Muscle of back (tissue), 13 donors: ENCODE results near the gene HEXA. TPM values are rescaled to one million over a fixed set of nuclear protein-coding genes. Genes with fewer than 3 reads are reported as not detected.
"Not testable (repeated sequence)": the region's sequence is repeated elsewhere in the genome, so short reads cannot be mapped to it uniquely, and the experiment has no call there.

Experiments used
- DNase-seq, 3 donors: peaks; one replicate each; pipeline versions ENCODE4 v3.0.0 to v3.0.0-alpha.2; 2013
- long read RNA-seq, 9 donors: transcript quantifications; one replicate each; lab custom pipeline, GENCODE V29; 2026
- polyA plus RNA-seq, 10 donors: library from polyadenylated mRNA; unstranded; fragments of 120-200 nt; gene quantifications; one replicate each; pipeline ENCODE4 v1.2.1, GENCODE V29; 2013; ENCODE audit not compliant: insufficient read length in 10 of 10

The HEXA gene
- 10 to 100 TPM; 46.4 to 60.3 (median 49.9) TPM for polyA plus RNA-seq
- long read RNA-seq, donor 1, full-length matches to known transcripts, result 6 of 6 reads
- long read RNA-seq, donor 1, partial matches to known transcripts, result 0 of 6 reads
- long read RNA-seq, donor 1, other reads (novel, unspliced or antisense), result 0 of 6 reads
- long read RNA-seq, donor 2, full-length matches to known transcripts, result 4 of 4 reads
- long read RNA-seq, donor 2, partial matches to known transcripts, result 0 of 4 reads
- long read RNA-seq, donor 2, other reads (novel, unspliced or antisense), result 0 of 4 reads
- long read RNA-seq, donor 3, result 0 reads
- long read RNA-seq, donor 4, full-length matches to known transcripts, result 8 of 8 reads
- long read RNA-seq, donor 4, partial matches to known transcripts, result 0 of 8 reads
- long read RNA-seq, donor 4, other reads (novel, unspliced or antisense), result 0 of 8 reads
- long read RNA-seq, donor 5, full-length matches to known transcripts, result 11 of 11 reads
- long read RNA-seq, donor 5, partial matches to known transcripts, result 0 of 11 reads
- long read RNA-seq, donor 5, other reads (novel, unspliced or antisense), result 0 of 11 reads
- long read RNA-seq, donor 6, full-length matches to known transcripts, result 16 of 16 reads
- long read RNA-seq, donor 6, partial matches to known transcripts, result 0 of 16 reads
- long read RNA-seq, donor 6, other reads (novel, unspliced or antisense), result 0 of 16 reads
- long read RNA-seq, donor 7, full-length matches to known transcripts, result 11 of 11 reads
- long read RNA-seq, donor 7, partial matches to known transcripts, result 0 of 11 reads
- long read RNA-seq, donor 7, other reads (novel, unspliced or antisense), result 0 of 11 reads
- long read RNA-seq, donor 8, full-length matches to known transcripts, result 11 of 11 reads
- long read RNA-seq, donor 8, partial matches to known transcripts, result 0 of 11 reads
- long read RNA-seq, donor 8, other reads (novel, unspliced or antisense), result 0 of 11 reads
- long read RNA-seq, donor 9, full-length matches to known transcripts, result 2 of 2 reads
- long read RNA-seq, donor 9, partial matches to known transcripts, result 0 of 2 reads
- long read RNA-seq, donor 9, other reads (novel, unspliced or antisense), result 0 of 2 reads

GRCh38 chr15:72375846-72376581, at the start of gene HEXA:
HEXA (minus strand) TSS chr15:72376014; CDS start chr15:72375972, 42 bp downstream.
- peak; percentile 95 to 99 (median 96) for DNase-seq

- DNase-seq, result peak in 1 of 3 donors; percentile 4
These were observed 47.4 kb upstream of the HEXA start for GRCh38 chr15:72423256-72423655.

- no peak for DNase-seq
These were observed 45.7 kb upstream of the HEXA start for GRCh38 chr15:72421484-72421883.

- no peak for DNase-seq
These were observed 44.8 kb upstream of the HEXA start for GRCh38 chr15:72420576-72420975.

- DNase-seq, result not testable (repeated sequence)
These were observed 44.0 kb upstream of the HEXA start for GRCh38 chr15:72419768-72420167.

- DNase-seq, result no peak
These were observed 39.5 kb upstream of the HEXA start for GRCh38 chr15:72415304-72415703.

- DNase-seq, result not testable (repeated sequence)
These were observed 37.5 kb upstream of the HEXA start for GRCh38 chr15:72413337-72413736.

- DNase-seq, result no peak
These were observed 35.7 kb upstream of the HEXA start for GRCh38 chr15:72411544-72411943.

- DNase-seq, result no peak
These were observed 35.3 kb upstream of the HEXA start for GRCh38 chr15:72411111-72411510.

- DNase-seq, result no peak
These were observed 31.1 kb upstream of the HEXA start for GRCh38 chr15:72406936-72407335.

- no peak for DNase-seq
These were observed 29.0 kb upstream of the HEXA start for GRCh38 chr15:72404841-72405240.

GRCh38 chr15:72404356-72404755, 28.5 kb upstream of the HEXA start:
- no peak for DNase-seq

GRCh38 chr15:72402726-72403125, 26.9 kb upstream of the HEXA start:
- DNase-seq, result no peak

GRCh38 chr15:72398648-72399047, 22.8 kb upstream of the HEXA start:
- no peak for DNase-seq

- no peak for DNase-seq
These were observed 22.2 kb upstream of the HEXA start, which contains the start of gene TMEM202 for GRCh38 chr15:72397796-72398588. TMEM202 (plus strand) TSS chr15:72398305; CDS start chr15:72398327, 22 bp downstream.

- DNase-seq, result not testable (repeated sequence)
These were observed 20.5 kb upstream of the HEXA start for GRCh38 chr15:72396331-72396730.

GRCh38 chr15:72389231-72389630, 13.4 kb upstream of the HEXA start:
- DNase-seq, result no peak

- DNase-seq, result no peak
These were observed 11.9 kb upstream of the HEXA start for GRCh38 chr15:72387741-72388140.

- DNase-seq, result no peak
These were observed 6.3 kb upstream of the HEXA start for GRCh38 chr15:72382146-72382545.

GRCh38 chr15:72380743-72381142, 4.9 kb upstream of the HEXA start:
- DNase-seq, result no peak
